Fibroblast of skin of right biceps (primary cell): ENCODE results near the gene TRERF1.

Experiments
- DNase-seq: peaks from one replicate; pipeline ENCODE4 v3.0.0-alpha.2; 2013

The TRERF1 gene

GRCh38 chr6:42175860-42176259 lies 275.9 kb downstream of the TRERF1 start:
- DNase-seq: no peak
